Measurements from ENCODE around the gene SPECC1.
A peak's percentile ranks its signal among the peaks of the same experiment; 100 is the strongest.
"Not testable (repeated sequence)": the region's sequence is repeated elsewhere in the genome, so short reads cannot be mapped to it uniquely, and the experiment has no call there.

Gene SPECC1

DNA sequence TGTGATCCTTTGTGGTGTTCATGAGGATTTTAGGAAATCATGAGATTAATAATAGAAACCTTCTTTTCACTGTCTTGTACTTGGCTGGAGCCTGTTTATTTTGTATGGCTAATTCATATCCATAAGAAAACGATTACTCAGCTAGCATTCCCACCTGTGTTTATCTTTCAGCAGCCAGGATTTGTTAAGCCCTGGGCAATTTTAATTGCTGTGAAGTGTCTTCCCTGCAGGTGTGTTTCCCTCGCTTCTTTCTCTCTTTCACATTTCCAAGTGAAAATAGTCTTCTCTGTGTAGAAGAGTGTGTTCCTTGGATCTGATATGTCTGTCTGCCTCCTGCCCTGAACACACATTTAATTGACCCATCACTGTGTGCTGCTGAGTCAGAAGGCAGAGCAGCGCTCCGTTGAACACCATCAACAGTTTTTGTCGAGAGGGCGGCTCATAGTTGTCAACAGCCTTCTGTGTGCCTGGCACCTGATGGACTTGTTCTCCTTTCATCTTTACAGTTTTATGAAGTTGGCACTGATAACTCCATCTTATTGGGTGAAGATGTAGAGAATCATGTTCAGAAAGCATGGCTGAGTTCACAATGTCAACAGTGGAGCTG, 83.2 kb downstream of the SPECC1 start:
- no peak for DNase-seq (ENCODE audit: low read depth in 3 of 3, low spot score in 1 of 3)

DNA sequence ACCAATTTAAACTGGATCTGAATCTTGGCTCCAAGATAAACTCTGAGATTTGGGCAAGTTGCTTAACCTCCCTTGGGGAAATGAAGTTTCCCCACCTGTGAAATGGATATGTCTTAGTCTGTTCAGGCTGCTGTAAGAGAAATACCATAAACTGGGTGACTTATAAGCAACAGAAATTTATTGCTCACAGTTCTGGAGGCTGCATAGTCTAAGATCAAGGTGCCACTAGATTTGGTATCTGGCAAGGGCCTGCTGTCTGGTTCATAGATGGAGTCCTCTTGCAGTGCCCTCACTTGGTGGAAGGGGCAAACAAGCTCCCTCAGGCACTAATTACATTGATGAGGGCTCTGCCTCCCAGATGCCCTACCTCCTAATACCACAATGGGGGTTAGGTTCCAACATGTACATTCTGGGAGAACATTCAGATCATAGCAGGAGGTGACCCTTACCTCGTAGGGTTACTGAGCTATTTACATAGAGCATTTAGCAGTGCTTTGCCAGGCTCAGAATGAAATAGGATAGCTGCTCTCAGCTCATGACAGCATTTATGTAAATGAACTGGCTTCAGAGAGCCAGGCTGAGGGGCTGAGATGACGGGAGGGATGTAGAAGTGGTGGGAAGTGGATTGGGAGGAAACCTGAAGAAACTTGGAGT, 83.9 kb downstream of the SPECC1 start:
- DNase-seq (ENCODE audit: low read depth in 3 of 3, low spot score in 1 of 3): no peak

DNA sequence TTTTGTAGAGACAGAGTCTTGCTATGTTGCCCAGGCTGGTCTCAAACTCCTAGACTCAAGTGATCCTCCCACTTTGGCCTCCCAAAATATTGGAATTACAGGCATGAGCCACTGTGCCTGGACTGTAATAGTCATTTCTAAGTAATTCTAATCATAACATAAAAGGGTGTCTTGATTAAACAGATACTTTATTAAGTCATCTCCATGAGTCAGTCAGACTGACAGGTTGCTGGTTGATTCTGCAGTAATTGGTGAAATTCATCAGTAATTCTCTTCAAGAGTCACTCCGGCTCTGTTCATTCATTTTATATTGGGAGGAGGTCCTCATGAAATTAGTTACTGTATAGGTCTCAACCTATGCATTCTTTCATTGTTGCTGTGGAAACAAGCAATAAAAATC, 85.6 kb downstream of the SPECC1 start:
- no peak for DNase-seq (ENCODE audit: low read depth in 3 of 3, low spot score in 1 of 3)

- DNase-seq (ENCODE audit: low read depth in 3 of 3, low spot score in 1 of 3): no peak
These were observed 86.3 kb downstream of the SPECC1 start for GRCh38 chr17:20095336-20096080.

DNA sequence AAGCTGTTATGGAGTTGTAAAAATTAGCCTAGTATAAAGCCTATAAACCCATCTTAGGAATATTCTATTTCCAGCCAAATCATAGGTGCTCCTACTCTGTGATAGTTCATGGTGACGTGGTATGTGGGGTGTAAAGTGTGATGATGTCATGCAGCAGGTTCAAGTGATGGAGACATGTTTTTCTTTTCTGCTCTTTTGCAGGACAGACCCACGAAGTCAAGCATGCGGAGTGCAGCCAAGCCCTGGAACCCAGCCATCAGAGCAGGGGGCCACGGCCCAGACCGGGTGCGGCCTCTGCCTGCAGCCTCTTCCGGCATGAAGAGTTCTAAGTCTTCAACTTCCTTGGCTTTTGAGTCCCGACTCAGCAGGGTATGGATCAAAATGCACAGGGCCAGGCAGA, 87.3 kb downstream of the SPECC1 start:
- no peak for DNase-seq (ENCODE audit: low read depth in 3 of 3, low spot score in 1 of 3)

- no peak for DNase-seq (ENCODE audit: low read depth in 3 of 3, low spot score in 1 of 3)
These were observed 88.2 kb downstream of the SPECC1 start for GRCh38 chr17:20097330-20097729.

DNA sequence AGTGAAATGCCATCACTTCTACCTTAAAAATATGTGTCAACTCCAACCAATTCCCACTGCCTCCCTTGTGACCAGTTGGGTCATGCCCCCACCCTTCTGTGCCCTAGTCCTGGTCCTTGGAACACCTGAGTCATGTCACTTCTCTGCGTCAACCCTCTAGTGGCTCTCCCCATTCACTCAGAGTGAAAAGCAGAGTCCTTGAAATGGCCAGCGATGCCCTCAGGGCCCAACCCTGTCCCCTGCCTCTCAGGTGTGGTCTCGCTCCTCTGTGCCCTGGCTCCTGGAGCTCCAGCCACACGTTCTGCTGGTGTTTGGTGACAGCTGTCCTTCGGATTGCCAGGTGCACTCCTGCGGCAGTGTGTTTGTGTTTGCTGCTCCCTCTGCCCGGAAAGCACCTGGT, 89.2 kb downstream of the SPECC1 start:
- no peak for DNase-seq (ENCODE audit: low read depth in 3 of 3, low spot score in 1 of 3)

- DNase-seq (ENCODE audit: low read depth in 3 of 3, low spot score in 1 of 3): not testable (repeated sequence)
These were observed 91.6 kb downstream of the SPECC1 start for GRCh38 chr17:20100806-20101205.

DNA sequence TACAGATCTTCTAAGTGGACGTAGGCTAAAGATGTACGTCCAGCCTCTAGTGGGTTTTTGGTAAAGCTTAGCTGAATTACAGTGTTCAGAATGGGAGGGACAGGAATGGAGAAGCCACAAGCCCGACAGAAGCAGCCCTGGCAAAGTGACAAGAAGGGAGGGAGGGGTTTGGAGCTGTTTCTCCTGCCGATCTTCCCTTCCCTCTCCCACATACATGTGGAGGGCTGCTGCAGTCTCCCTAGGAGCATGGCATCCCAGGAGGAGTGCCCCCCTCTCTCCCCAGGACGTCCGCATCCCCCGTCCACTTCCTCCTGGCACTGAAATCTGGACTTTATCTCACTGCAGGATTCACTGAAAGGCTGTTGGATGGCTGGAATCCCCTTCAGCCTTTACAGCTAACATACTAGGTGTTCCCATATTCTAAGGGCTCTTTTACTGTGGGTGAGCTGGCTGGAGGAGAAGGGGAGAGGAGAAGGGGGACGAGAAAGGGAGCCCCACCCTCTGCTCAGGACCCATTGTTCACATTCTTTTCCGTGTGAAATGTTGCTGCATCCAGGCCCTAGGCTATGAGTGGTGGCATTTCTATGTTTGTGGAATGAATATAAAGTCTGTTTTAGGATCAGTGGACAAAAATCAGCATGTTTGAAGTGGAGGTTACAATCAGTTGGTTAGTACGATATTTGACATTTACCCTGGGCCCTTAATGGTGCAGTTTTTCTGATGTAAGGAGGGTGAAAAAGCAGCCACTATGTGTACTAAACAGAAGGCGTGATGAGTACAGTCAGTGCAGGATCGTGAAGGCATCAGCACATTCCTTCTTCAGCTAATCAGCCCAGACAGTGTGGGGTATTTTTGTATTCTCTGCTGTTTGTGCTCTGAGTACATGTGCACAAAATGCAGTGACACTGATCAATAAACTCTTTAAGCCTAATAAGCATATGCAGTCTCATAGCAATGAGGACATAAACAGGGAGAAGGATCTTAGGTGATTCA, 94.6 kb downstream of the SPECC1 start:
- DNase-seq (ENCODE audit: low read depth in 3 of 3, low spot score in 1 of 3): no peak

- DNase-seq (ENCODE audit: low read depth in 3 of 3, low spot score in 1 of 3): no peak
These were observed 96.6 kb downstream of the SPECC1 start for GRCh38 chr17:20105539-20106280.

DNA sequence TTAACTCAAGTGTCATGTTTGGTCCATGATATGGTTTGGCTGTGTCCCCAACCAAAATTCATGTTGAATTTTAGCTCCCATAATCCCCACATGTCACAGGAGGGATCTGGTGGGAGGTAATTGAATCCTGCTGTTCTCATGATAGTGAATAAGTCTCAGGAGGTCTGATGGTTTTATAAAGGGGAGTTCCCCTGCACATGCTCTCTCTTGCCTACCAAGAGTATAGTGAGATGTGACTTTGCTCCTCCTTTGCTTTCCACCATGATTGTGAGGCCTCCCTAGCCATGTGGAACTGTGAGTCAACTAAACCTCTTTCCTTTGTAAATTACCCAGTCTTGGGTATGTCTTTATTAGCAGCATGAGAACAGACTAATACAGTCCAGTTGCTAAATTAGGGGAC, 97.3 kb downstream of the SPECC1 start:
- DNase-seq (ENCODE audit: low read depth in 3 of 3, low spot score in 1 of 3): not testable (repeated sequence)

DNA sequence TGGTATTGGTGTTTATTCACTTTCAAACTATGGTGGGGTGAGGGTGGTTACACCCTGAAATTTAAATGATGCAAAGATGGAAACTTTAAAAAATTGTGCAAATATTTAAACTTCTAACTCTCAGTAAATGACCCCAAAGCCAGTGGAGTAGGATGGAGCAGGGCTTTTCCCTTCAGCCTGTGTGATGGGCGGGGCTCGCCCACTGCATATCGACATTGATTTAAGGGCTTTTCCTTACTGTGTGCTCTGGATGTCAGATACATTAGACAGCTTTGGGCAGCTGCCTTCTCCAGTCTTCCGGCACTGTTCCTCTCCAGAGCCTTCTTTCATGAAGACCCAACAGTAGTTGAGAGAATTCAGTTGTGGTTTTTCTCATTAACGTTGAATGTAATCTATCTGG, 99.9 kb downstream of the SPECC1 start:
- DNase-seq (ENCODE audit: low read depth in 3 of 3, low spot score in 1 of 3): no peak

DNA sequence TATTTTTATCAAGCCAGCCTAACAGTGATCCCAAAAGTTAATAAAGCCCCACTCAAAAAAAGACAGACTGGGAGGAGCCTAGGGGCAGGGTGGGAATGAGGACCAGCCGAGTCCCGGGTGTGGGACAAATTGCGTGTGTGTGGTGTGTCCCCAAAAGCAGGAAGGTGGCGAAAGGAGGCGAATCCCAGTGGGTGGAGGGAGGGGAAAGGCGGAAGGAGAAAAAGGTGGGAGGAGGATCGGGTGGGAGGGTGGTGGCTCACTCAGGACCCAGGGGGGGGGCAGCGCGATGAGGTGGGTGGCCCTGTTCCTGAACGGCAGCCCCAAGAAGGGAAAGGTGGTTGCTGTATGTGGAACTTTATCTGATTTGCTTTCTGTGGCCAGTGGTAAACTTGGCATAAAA, 102.4 kb downstream of the SPECC1 start:
- DNase-seq (ENCODE audit: low read depth in 3 of 3, low spot score in 1 of 3): no peak

DNA sequence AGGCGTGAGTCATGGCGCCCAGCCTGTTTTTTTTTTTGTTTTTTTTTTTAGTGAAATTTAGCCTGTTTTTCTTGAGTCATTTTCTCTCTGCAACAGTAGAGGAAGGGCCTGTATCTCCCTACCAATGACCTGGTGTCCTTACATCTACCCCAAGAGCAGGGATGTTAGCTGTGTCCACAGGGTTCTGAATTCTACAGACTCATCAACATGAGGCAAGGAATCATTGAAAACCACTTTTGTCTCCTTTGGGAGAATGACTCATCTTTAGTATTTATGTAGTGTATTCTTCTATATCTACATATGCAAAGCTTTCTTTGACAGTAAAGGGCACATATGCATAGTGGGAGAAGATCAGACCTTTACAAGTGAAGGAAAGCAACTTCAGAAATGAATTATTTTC, 105.3 kb downstream of the SPECC1 start:
- DNase-seq (ENCODE audit: low read depth in 3 of 3, low spot score in 1 of 3): no peak

- DNase-seq (ENCODE audit: low read depth in 3 of 3, low spot score in 1 of 3): peak in 1 of 3 donors; percentile 8
These were observed 107.6 kb downstream of the SPECC1 start for GRCh38 chr17:20116683-20117309.

DNA sequence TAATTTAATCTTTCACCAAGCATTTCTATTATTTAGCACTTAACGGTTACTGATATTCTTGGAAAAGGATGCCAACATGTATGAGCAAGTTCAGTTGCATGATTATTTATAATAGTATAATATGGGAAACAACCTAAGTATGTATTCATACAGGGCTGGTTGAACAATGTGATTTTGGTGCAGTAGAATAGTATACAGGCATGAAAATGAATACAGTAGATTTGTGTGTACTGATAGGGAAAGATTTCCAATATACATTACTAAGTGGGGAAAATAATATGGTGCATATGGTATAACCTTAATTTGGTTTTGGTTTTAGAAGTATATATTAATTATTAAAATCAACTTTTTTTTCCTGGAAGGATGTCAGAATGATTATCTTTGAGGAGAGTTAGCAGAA, 109.1 kb downstream of the SPECC1 start:
- no peak for DNase-seq (ENCODE audit: low read depth in 3 of 3, low spot score in 1 of 3)

DNA sequence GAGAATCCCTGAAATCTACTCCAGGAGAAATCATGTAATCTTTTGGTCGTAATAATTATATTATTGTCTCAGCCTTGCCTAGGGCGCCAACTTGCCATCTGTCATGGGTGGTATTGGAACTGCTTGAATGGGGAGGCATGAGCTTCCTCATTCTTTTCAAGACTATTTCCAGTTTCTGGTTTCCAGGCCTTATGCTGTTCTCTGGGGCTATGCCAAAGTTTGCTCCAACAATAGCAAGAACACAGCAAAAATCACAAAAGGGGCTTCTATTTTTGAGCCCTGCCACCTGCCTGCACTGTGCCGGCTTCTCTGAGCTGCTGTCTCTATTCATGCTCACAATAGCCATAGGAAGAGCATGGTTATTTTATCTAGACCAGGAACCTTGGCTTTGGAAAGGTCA, 111.7 kb downstream of the SPECC1 start:
- no peak for DNase-seq (ENCODE audit: low read depth in 3 of 3, low spot score in 1 of 3)

DNA sequence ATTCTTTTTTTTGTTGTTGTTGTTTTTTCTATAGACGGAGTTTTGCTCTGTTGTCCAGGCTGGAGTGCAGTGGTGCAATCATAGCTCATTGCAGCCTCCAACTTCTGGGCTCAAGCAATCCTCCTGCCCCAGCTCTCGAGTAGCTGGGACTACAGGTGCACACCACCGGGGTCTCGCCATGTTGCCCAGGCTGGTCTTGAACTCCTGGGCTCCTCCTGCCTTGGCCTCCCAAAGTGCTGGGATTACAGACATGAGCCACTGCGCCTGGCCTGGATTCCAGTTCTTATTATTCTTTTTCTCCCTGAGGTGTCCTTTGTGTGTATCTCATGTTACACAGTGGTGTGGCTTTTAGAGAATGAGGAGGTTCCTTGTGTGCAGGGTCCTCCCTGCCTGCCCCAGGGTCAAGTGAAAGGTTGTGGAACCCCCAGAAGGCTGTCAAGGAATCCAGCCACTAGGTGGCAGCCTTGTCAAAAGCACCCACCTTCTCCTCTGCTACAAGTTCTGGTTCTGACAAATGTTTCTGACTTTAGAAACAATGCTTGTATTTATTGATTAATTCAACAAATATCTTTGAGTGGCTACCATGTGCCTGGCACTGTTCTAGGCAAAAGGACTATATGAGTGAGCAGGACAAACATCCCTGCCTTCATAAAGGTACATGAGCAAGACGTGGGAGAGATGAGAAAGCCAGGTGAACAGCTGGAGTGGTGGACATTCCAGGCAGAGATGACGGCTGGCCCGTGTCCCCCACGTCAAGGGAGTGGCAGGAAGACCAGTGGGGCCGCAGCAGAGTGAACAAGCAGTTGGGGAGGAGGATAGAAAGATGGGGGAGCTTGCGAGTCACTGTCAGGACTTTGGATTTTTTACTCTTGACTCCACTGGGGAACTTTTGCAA, 112.4 kb downstream of the SPECC1 start:
- peak; percentile 24 to 60 (median 42) for DNase-seq (ENCODE audit: low read depth in 3 of 3, low spot score in 1 of 3)

GRCh38 chr17:20122254-20122879, 113.2 kb downstream of the SPECC1 start:
- no peak for DNase-seq (ENCODE audit: low read depth in 3 of 3, low spot score in 1 of 3)

Data from stimulated activated CD4-positive, alpha-beta T cell treated with anti-CD3 and anti-CD28 coated beads, TNF-alpha, amount 100 ng/mL, for 1 hour (primary cell).